EH (cell line): ENCODE results near the gene CCDC12.

Experiments
- DNase-seq: peaks from one replicate; pipeline ENCODE4 v3.0.0-alpha.2; 2015; ENCODE audit warnings: low read depth

The CCDC12 gene

DNA sequence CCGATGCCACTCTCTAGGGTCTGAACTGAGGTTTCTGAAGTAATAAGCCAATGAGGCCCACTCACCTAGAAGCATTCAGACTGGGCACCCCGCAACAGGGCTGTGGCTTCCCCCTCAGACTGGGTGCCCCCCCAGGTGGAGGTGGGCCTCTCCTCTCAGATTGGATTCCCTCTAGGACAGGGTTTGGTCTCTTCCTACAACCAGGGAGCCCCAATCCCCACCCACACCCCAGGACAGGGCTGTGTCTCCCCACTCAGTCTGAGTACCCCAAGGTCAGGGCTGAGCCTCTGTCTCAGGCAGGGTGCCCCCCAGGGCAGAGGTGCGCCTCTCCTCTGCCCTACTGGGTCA, 71.4 kb downstream of the CCDC12 start:
- DNase-seq, result no peak

DNA sequence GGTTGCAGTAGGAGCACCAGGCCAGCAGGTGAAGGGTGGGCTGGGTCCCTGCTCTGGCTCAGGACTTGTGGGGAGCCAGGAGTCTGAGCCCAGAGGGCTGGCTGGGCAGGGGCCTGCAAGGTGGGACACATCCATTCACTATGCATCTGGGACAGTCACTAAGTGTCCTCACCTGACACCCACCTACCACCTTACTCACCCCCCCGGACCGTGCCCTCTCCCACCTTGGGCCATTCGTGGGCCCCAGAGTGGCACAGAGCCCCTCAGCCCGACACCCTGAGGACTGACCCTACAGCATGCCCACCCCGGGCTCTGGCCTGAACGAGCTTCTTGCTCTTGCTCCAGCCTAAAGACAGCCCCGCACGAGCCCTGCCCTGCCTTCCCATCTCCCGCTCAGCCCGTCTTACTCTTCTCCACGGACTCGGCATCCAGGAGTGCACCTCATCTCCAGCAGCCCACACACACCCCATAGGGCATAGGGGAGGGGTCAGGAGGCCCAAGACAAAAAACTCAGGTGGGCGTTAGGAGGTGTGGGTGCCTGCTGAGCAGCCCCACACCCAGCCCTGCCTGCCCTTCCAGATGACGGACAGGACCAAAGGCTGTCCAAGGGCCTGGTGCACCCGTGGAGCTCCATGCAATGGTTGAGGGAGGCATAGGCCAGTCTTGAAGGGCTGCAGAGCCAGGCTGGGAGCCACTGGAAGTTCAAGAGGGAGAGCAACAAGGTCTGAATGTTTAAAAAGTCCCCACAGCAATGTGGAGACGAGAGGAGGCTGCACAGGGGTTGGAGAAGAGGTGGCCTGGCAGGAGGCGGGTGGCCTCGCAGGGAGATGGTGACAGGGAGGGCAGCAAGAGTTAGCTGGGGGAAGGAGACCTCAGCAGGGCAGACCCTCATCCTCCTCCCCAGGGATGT, 72.0 kb downstream of the CCDC12 start:
- no peak for DNase-seq

DNA sequence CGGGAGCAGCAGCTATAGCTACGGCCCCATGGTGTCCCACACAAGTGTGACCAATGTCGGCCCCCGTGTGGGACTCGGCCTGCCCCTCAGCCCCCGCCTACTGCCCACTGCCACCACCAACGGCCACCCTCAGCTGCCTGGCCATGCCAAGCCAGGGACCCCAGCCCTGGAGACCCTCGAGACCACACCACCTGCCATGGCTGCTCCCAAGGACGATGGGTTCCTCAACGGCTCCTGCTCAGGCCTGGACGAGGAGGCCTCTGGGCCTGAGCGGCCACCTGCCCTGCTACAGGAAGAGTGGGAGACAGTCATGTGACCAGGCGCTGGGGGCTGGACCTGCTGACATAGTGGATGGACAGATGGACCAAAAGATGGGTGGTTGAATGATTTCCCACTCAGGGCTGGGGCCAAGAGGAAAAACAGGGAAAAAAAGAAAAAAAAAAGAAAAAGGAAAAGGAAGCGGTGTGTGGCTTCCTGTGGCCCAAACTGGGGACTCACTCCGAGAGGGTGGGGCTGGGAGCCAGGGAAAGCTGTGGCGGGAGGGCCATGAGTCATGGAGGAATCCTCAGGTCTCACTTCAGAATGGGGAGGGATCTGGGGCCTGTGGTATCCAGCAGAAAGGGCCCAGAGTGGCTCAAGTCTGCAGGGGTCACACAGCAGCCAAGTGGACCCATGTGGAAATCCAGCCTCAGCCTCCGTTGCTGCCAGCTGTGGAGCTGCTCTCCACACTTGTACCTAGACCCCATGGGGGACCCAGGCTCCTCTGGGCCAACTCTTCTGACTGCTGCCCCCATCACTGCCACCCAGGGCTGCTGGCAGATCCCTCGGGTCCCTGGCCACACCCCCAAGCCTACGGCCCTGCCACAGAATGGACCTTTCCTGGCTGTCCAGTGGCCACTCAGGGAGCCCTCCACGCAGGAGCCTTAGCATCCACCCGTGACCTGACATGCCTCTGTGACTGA, 72.9 kb downstream of the CCDC12 start:
- DNase-seq, result peak; percentile 86

DNA sequence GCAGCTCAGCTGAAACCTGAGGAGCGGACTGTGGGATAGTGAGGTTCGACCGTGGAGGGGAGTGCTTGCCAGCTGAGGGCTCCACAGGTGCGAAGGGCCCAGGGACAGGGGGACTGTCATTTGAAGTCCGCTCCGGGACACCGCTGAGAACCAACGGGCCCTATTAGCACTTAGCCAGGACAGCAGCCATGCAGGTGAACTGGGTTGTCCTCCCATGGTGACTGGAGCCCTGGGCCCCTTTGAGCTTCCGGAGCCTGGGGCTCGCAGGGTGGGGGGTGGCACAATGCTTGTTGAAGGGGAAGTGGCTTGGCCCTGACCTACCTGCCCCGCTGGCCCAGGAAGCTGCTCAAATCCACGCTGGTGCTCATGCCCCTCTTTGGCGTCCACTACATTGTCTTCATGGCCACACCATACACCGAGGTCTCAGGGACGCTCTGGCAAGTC, 74.3 kb downstream of the CCDC12 start:
- DNase-seq, result no peak

DNA sequence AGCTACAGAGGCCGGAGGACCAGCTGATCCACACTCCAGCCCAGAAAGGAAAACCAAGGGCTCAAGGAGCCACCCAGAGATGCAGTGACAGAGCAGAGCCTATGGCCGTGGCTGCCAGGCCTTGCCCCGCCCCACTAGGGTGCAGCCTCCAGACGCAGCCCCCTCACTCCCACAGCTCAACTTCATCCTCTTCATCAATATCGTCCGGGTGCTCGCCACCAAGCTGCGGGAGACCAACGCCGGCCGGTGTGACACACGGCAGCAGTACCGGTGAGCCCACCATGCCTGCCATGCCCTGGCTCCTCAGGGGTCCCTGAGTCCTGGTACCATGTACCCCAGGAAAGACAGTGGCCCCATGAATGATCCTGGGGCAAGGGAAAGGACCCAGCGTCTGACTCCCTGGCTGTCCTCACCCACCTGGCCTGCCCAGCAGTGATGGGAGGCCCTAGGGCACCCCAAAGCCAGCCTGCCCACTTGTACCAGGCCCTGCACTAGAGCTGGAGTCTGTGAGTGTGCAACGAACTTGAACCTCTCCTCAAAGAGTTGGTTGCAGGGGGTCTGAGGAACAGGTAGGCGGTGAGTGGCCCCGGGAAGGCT, 74.9 kb downstream of the CCDC12 start:
- DNase-seq, result no peak

DNA sequence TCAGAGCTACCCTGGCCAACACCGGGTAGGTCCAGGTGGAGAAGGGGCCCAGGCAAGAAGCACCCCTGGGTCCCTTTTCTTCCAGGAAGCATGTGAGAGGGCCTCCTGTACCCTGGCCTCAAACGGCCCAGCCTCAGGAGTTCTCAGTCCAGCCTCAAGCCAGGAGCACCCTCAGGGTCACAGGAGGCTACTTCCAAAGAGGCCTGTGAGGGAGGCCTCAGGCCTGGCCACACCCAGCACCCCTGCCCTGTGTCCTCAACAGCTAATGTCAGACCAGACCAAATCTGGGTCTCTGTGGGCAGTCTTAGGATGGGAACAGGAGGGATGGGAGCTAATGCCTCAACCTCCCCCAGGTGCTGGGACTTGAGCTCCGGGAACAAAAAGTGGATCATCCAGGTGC, 75.5 kb downstream of the CCDC12 start:
- DNase-seq, result no peak

DNA sequence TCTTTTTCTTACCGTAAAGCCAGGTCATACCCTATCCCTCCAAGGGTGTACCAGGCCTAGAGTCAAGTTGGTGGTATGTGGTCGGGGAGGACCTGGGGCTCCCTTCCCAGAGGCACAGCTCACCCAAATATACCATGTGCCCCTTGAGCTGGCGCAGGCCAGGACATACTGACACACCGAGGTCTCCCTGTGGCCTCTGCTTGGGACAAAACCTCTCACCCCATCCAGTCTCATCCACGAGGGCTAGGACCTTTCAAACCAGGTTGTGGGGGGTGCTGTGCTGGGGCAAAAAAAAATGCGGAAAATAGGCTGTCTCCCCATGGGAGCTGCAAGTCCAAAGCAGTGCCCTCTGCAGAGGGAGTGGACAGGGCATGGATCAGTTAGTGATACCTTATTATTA, 76.2 kb downstream of the CCDC12 start:
- no peak for DNase-seq

DNA sequence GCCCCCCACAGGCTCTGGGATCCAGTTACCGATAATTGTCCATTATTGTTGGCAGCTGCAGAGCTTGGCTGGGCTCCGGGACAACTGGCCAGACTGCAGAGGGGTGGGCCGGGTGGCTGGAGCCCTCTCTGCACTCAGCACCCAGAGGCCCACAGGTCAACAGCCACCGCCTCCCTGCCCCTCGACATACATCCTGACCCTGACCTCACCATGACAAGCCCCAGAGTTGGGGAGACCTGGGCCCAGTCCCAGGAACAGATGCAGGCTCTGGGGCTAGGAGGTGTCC, 76.6 kb downstream of the CCDC12 start:
- no peak for DNase-seq

DNA sequence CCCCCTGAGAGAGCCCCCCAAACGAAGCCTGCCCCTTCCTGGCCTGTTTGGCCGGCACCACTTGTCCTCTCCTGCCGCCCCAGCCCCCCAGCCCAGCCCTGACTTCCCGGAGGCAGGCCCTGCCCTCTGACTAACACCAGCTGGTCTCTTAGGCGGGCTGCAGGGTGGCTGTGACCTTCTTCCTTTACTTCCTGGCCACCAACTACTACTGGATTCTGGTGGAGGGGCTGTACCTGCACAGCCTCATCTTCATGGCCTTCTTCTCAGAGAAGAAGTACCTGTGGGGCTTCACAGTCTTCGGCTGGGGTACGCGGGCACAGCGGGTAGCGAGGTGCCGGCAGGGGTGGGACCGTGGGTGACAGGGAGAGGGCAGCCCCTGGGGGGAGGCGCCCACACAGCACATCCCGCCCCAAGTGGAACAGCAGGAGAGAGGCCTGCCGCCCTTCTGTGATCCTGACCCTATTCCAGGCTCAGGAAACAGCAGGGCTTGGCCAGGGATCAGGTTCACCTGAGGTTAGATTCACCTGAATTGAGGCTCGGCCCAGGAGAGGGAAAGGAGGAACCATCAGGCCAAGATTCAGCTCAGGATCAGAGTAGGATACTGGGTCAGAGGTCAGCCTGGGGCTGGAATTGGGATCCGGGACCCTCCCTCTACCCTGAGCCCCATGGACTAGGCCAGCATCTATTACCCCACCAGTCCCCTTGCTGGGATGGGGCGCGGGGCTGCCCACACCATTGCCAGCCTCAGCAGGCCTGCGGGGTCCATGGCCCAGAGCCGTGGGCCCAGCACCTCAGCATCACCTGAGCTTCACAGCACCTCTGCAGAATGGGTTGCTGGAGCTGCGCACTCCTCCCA, 77.2 kb downstream of the CCDC12 start:
- DNase-seq, result no peak

DNA sequence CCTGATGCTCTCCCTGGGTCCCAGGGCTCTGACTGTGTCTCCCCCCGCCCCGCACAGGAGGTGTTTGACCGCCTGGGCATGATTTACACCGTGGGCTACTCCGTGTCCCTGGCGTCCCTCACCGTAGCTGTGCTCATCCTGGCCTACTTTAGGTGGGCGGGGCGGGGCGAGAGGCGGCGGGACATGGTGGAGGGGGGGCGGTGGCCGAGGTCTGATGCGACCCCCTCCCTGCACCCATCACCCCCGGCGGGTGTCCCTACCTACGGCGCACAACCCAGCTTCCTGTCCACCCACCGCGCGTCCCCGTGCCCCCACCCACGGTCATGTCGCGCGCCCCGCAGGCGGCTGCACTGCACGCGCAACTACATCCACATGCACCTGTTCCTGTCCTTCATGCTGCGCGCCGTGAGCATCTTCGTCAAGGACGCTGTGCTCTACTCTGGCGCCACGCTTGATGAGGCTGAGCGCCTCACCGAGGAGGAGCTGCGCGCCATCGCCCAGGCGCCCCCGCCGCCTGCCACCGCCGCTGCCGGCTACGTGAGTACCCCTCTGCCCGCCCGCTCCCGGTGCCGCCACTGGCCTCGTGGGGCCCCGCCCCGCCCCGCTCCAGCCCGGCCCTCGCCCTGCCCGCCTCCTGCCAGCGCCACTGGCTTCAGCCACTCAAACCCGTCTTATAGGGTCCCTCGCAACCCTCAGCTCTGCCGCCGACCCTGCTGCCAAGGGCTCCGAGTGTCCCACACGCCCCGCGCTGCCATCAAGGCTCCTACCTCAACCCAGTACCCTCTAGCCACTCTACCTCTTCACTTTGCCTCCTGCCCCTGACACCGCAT, 78.0 kb downstream of the CCDC12 start:
- no peak for DNase-seq

DNA sequence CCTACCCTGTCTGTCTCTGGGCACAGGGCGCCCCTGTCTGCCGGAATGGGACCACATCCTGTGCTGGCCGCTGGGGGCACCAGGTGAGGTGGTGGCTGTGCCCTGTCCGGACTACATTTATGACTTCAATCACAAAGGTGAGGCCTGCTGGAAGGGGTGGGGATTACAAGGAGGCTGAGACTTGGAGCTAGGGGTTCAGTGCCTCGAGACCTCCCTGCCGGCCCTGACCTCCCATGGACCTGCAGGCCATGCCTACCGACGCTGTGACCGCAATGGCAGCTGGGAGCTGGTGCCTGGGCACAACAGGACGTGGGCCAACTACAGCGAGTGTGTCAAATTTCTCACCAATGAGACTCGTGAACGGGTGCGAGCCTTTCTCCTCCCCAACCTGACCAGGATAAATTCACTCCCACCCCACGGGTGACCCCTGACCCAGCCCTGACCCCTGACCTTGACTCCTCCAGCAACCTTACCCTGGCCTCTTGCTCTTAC, 78.7 kb downstream of the CCDC12 start:
- no peak for DNase-seq

DNA sequence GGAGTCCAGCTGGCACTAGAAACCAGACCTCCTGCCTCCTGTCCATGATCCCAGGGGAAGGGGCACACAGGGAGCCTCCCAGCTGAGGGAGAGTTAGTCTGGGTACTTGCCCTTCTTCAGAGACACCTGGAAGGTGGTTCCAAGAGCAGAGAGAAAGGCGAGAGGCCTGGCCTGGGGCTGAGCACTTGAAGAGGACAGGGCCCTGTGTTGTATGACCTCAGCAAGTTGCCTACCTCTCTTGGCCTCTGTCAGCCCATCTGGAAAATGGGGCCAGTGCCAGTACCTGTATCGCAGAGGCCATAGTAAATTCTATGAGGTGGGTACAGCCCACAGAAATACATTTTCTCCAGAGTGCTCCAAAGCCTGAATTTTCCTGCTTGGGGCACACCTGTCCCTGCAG, 79.5 kb downstream of the CCDC12 start:
- DNase-seq, result no peak

DNA sequence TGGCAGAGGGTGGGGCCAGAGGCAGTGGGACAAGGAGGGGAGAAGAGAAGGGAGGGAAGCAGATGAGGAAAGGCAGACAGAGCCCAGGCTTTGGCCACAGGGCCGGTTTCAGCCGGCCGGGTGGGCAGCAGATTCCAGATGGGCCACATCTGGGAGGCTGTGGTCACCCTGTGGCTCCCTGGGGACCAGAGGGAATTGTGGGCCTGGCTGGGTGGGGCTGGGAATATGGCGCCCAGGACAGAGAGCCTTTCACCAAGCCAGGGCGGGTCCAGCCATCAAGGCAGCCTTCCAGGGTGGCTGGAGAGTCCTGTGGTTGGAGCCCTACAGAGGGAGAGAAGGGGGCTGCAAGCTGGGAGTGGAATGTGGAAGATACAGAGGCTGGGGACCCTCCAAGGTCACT, 80.2 kb downstream of the CCDC12 start:
- DNase-seq, result no peak

DNA sequence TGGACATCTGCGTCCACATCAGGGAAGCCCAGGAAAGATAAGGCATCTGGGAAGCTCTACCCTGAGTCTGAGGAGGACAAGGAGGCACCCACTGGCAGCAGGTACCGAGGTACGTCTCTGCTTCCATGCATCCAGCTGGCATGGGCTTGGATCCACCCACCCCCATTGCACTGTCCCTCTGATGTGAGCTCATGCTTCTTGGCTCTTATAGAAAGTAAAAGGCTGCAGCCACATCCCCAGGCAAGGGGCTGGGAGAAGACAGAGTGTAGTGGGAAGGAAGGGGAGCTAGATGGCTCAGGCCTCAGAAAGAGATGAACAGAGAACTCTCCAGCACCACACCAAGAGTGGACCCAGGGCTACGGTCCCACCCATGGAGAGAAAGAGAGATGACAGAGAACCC, 80.8 kb downstream of the CCDC12 start:
- DNase-seq, result no peak

DNA sequence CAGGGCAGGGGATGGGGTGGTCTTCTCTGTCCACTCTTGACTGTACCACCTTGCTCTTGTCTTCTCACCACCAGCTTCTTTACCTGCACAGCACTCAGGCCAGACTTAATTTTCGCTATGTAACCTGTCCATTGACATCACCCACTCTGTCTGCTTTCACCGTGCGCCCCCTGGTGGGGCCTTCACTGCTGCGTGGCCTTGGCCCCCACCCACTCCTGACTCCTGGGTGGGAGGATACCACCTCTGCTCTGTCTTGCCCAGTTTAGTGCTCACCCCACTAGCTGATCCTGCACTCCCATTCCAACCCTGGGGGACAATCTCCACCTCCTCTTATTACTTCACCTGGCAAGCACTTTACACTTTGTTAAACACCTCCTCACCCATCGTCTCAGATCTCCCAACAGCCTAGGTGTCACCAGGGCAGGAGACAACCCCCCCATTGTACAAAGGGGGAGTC, 81.3 kb downstream of the CCDC12 start:
- peak; percentile 57 for DNase-seq

DNA sequence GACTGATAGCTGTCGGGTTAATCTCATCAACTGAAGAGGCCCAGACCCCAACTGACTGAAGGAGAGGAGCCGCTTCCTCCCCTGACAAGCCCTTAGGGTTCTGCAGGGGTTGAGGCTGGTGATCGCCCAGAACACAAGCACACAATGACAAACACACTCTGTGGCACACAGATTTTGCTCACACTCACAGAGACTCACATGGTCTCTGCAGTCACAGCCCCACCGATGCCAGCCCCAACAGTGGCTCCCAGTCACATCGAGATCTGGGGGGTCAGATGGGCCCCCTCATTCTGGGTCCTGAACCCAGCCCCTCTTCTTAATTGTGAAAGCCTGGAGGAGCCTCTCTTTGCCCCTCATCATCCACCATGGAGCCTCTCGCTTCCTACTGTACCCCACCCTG, 82.3 kb downstream of the CCDC12 start:
- no peak for DNase-seq

DNA sequence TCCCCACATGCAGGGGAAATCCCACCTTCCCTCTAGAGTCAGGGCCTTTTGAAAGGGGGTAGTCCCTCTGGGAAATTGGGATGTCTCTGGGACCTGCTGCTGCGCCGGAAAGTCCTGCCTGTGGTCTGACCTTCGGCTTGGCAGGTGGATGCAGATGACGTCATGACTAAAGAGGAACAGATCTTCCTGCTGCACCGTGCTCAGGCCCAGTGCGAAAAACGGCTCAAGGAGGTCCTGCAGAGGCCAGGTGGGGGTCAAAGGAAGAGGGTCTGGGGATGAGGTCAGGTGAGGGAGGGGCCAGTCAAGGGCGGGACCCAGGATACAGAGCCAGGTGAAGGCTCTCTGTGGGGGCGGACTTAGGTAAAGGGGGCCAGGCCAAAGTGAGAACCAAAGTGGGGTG, 82.8 kb downstream of the CCDC12 start:
- no peak for DNase-seq

DNA sequence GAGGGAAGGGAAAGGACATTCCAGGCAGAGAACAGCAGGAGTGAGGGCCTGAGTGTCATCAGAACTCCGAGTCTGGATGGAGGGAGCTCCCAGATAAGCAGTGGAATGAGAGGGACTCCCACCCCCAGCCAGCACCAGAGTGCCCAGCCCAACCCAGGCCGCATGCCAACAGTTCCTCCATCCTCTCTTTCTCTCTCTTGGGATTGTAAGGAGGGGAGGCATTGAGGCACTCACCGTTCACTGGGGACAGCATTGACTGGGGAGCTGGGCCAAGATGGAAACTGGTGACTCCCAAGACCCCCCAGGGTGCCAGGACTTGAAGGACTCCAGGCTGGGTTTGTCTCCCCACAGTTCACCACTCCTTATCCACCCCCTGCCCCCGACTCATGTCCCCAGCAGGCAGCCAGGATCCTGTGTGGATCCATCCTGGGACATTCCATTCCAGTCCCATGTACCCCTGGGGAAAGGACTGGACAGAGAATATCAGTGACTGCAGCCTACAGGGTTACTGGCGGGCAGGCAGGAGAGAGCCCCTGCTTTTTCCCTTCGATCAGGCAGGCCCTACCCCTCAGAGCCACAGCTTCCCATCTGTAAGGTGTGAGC, 83.3 kb downstream of the CCDC12 start:
- DNase-seq, result no peak

DNA sequence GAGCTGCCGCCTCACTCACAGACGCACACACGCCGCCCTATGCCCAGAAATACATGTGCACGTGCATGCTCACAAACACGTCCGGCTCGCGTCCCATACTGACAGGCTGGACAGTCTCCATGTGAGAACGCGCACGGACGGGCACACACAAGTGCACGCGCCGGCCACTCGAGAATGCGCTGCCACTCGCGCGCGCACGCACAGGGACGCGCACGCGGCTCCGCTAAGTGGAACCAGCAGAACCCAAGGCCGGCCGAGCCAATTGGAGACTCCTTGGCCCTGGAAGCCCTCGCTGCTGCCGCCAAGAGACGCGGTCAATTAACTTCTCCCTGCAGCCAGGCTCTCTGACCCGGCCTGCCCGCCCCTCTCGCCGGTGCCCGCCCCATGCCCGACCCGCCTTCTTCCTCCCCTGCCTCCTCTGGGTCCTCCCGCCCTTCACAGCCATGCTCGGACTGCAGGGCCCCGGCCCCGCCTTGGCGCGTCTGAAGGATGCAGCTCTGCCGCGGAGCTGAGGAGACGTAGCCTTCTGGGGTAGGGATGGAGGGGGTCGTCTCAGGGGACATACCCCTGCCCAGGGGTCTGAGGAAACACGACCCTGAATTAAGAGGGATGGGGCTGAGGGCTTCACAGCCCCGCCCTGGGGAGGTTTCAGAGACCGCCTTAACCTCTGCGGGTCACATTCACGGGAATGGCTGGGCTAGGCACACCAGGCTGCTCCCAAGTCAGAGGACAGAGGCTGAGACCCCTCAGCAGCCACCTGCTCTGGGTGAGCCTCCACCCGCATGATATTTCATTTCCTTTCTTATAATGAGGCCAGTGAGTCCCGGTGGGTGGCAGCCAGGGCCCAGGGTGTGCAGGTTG, 84.0 kb downstream of the CCDC12 start:
- peak; percentile 86 for DNase-seq
